GM03348 (cell line): Measurements from ENCODE around the gene DRICH1.
A peak's percentile ranks its signal among the peaks of the same experiment; 100 is the strongest.
"Not testable (repeated sequence)": the region's sequence is repeated elsewhere in the genome, so short reads cannot be mapped to it uniquely, and the experiment has no call there.

ENCODE experiments used
- DNase-seq: peaks from one replicate; pipeline ENCODE4 v3.0.0; 2012; ENCODE audit warnings: low spot score

The DRICH1 gene

DNA sequence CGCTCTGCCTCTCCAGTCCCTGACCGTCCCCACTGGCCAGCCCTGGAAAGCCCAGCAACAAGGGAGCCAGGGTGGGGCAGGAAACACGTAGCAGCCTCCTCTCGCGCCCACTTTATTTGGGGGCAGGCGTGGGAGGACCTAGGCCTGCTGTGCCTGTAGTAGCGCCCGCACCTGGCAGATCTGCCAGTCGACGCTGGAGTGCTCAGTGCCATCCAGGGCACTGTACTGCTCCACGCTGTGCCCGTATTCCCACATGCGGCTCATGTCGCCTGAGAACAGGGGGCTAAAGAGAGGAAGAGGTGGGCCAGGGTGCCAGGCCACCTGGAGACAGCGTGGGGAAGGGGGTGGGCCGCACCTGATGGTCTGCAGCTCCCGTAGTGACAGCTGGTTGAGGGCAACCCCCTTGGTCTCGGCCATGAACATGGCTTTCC is 17.0 kb upstream of the DRICH1 start:
- no peak for DNase-seq

- DNase-seq = not testable (repeated sequence)
Measured at GRCh38 chr22:23646526-23646925, 14.4 kb upstream of the DRICH1 start.

GRCh38 chr22:23640206-23640605 is 8.1 kb upstream of the DRICH1 start:
- not testable (repeated sequence) for DNase-seq

DNA sequence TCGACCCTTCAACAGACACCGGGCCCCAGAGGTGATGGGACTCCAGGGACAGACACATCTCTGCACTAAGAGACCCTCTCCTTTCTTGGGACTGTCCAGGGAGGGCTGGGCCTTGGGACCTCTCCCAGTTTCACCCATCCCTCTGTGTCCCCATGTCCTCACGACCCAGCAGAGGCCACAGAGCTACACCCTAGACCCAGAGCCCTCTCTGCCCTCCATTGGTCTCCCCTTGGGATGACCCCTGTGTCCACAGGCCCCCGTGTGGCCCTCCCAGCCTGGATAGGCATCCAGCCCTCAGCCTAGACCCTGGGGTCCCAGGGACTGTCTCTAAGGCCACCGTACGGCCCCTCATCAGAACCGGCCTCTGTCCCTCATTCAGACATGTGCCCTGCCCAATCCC is 7.5 kb upstream of the DRICH1 start:
- DNase-seq = no peak

- no peak for DNase-seq
Measured at GRCh38 chr22:23638611-23639010, 6.5 kb upstream of the DRICH1 start.

DNA sequence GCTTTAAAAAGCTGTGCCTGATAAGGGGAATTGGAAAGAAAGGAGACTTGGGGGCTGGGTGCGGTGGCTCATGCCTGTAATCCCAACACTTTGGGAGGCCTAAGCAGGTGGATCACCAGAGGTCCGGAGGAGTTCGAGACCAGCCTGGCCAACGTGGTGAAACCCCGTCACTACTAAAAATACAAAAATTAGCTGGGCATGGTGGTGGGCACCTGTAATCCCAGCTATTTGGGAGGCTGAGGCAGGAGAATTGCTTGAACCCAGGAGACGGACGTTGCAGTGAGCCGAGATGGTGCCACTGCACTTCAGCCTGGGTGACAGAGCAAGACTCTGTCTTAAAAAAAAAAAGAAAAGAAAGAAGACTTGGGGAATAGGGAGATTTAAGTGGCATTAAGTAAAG is 3.2 kb upstream of the DRICH1 start:
- DNase-seq = not testable (repeated sequence)

GRCh38 chr22:23628056-23628743 is 3.9 kb downstream of the DRICH1 start:
- DNase-seq = not testable (repeated sequence)

- peak; percentile 55 for DNase-seq
Measured at GRCh38 chr22:23627401-23628055, 4.6 kb downstream of the DRICH1 start.

GRCh38 chr22:23626286-23626975 is 5.7 kb downstream of the DRICH1 start:
- no peak for DNase-seq

DNA sequence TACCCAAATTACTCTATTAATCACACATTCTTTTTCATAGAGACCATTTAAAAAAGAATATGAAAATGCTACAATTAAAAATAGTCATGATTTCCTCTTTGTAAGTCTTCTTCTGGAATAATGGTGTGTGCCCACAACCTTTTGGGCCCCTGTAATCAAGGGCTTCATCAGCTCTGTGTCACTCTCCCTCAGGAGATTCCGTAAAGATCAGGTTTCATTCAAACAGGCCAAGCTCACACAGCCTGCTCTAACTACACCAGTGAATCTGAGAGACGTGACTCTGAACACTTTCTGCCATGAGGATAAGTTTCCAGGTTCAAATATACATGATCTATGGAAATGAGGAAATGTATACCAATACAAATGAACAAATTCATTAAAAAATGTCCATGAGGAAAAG is 9.5 kb downstream of the DRICH1 start:
- no peak for DNase-seq

DNA sequence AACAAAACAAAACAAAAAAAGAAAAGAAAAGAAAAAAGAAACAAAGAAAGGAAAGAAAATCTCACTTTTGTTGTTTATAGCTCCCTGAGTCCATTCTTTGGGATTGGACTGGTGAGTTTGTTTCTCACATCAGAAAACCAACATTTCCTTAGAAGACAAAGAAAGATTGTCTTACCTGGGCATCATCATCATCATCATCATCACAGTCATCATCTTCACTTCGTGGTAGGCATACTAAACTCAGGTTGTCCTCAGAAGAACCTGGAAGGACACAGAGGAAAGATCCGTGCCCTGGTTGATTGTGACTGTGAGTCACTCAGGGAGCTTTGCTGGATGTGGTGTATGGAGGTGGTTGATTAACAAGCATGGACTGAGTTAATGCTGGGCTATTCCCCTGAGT is 10.2 kb downstream of the DRICH1 start:
- DNase-seq = not testable (repeated sequence)

- no peak for DNase-seq
Measured at GRCh38 chr22:23621082-23621780, 10.9 kb downstream of the DRICH1 start.

GRCh38 chr22:23613193-23613972 is 18.7 kb downstream of the DRICH1 start:
- DNase-seq = no peak

DNA sequence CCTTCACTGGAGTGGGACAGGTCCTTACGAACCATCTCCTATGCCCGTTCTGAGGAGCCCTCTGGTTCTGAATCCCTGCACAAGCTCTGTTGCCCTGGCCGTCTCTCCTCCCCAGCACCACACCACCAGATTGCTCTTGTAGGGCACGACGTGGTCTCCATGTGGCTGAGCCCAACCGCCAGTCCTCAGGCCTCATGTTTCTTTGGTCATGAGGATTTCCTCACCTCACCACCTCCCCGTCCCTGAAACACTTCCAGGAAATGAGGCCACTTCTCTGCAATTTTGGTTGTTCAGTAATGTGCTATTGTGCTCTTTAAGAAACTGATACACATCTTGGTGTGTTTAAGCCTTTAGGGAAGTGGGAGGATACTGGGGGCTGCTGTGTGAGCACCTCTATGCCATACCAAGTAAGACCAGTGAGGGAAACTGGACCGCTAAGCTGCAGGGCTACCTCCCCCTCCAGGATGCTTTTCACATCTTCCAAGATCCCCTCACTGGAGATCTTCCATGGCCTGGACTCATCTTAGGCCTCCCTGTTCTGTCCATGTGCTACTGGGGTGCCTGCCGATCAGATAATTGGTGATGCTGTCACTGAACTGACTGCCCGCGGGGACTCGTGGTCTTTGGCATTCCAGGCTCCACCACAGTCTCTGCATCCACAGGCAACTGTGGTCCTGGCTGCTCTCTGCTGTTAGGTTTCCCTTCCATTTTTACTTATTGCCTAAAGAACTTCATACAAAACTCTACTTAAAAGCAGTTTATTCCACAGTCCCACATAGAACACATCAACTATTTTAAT is 21.9 kb downstream of the DRICH1 start:
- no peak for DNase-seq

DNA sequence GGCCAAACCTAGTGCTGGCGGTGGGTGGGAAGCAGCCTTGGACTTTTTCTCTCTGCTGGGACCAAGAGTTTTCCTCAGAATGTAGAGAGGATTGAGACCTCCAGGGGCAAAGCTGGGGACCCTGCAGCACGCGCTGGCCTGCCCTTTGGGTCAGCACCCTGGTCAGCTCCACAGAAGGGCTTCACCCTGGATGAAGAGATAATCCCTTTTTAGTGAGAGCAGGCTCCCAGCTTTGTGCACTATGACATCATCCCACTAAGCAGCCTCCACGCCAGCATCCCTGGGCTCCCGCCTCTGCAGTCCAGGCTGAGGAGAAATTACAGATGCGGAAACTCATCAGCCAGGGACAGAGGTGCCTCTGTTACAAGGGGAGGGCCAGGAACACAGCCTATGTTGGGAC is 23.5 kb downstream of the DRICH1 start:
- peak; percentile 64 for DNase-seq

GRCh38 chr22:23606204-23607131 is 25.7 kb downstream of the DRICH1 start:
- no peak for DNase-seq

- no peak for DNase-seq
Measured at GRCh38 chr22:23604939-23605712, 27.0 kb downstream of the DRICH1 start.

DNA sequence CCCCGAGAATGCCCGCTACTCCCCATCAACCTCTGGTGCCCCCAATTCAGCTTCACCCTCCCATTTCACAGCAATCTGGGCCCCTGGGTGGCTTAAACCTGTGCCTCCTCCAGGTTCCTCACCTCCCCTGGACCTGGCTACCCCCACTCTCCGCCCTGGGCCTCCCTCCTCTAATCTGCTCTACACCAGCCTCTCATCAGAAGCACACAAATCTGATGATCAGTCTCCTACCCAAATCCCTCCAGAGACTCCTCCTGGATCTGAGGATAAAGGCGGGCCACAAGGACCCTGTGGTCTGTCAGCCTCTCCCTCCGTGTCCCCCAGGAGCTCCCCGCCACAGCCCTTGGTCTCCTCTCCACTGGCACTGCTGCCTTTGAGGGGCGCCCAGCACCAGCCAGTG is 28.9 kb downstream of the DRICH1 start:
- no peak for DNase-seq
